ENCODE measurements around the gene PAK5.

DNA sequence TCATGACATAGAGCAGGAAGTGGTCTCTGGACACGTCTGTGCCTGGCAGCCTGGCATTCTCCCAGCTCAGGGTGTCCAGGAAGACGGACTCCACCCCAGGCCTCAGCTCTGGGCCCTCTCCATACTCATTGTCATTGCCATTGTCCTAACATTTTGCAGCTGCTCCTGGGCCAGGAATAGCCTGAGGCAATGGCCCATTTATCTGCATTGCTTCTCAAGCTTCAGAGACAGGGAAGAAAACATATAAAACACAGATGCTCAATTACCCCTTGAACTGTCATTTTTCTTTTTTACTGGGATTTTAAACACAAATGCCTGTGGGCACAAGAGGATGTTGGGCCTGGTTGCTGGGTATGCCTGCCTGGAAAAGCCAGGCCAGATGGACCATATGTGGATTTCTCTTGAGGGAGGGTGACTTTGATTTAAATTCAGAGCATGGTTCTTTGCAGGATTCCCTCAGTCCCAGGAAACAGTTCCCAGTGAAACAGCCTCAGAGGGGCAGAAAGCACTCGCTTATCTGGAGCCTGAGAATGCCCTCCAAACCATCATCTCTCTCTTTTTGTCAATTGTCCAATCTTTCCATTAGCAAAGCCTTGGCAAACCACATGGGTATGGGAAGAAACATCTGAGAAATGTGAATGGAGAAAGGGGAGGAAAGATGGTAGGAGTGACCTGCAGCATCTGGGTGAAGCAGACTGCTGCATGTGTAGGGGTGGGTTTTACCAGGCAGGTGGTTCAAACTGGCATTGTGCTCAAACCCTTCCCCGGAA, 306.6 kb downstream of the PAK5 start:
- TF ChIP-seq POLR2A (IDR thresholded peaks at IDR 0.05) (no peak), CTCF (IDR thresholded peaks at IDR 0.05) (no peak)

All from uterus (tissue), 2 donors.